ENCODE measurements around the gene NEUROD6. TPM values are rescaled to one million over a fixed set of nuclear protein-coding genes. Genes with fewer than 3 reads are reported as not detected.

The NEUROD6 gene
- total RNA-seq, 6 experiments from 2014 or later = not detected

GRCh38 chr7:31318313-31318712 lies 22.2 kb downstream of the NEUROD6 start:
- H3K9me3 ChIP-seq = no peaks in the 10 kb centered on the region
- TF ChIP-seq CTCF (IDR thresholded peaks at IDR 0.05) (no peak), POLR2A (IDR thresholded peaks at IDR 0.05) (peak; percentile 39)
- peaks cover 0 to 23% (median 0%) of the 10 kb centered on the region in 4 donors for H3K4me1 ChIP-seq
- H3K27ac ChIP-seq = peak overlapping the region in 2 of 3 donors; percentile 17 to 75
- peak in 2 of 3 donors; percentile 25 to 83 for DNase-seq
- H3K27me3 ChIP-seq = no peaks in the 10 kb centered on the region
- no peaks in the 10 kb centered on the region for H3K36me3 ChIP-seq
- ATAC-seq = peak; percentile 50 to 91 (median 90)
- WGBS (ENCODE audit: insufficient coverage, low coverage, low lambda C conversion rate, missing lambda C conversion rate) = 32% methylated on average over 5 of the region's 5 CpGs
- H3K4me3 ChIP-seq = no peak overlapping the region
- intact Hi-C loops (cut with DNase I) = no loop called here

GRCh38 chr7:31316876-31317275 lies 23.6 kb downstream of the NEUROD6 start:
- Histone ChIP-seq H3K27ac (peak overlapping the region in 1 of 3 donors; percentile 11), H3K9me3 (no peaks in the 10 kb centered on the region), H3K4me3 (no peak overlapping the region), H3K27me3 (no peaks in the 10 kb centered on the region), H3K4me1 (peaks cover 0 to 23% (median 0%) of the 10 kb centered on the region in 4 donors), H3K36me3 (no peaks in the 10 kb centered on the region)
- TF ChIP-seq POLR2A (IDR thresholded peaks at IDR 0.05) (no peak), CTCF (IDR thresholded peaks at IDR 0.05) (no peak)
- ATAC-seq = no peak
- intact Hi-C loops (cut with DNase I) = no loop called here
- DNase-seq = no peak
- 60% methylated on average over 2 of the region's 2 CpGs for WGBS (ENCODE audit: insufficient coverage, low coverage, low lambda C conversion rate, missing lambda C conversion rate)

GRCh38 chr7:31315758-31316157 lies 24.8 kb downstream of the NEUROD6 start:
- intact Hi-C loops (cut with DNase I) = no loop called here
- 21% methylated on average over 1 of the region's 1 CpG for WGBS (ENCODE audit: insufficient coverage, low coverage, low lambda C conversion rate, missing lambda C conversion rate)
- Histone ChIP-seq H3K4me1 (peaks cover 0 to 23% (median 0%) of the 10 kb centered on the region in 4 donors), H3K36me3 (no peaks in the 10 kb centered on the region), H3K9me3 (no peaks in the 10 kb centered on the region), H3K27me3 (no peaks in the 10 kb centered on the region), H3K4me3 (no peak overlapping the region), H3K27ac (peak overlapping the region in 1 of 3 donors; percentile 41)
- DNase-seq = no peak
- TF ChIP-seq CTCF (IDR thresholded peaks at IDR 0.05) = no peak
- no peak for TF ChIP-seq POLR2A (IDR thresholded peaks at IDR 0.05)
- ATAC-seq = no peak

GRCh38 chr7:31314781-31315180 lies 25.7 kb downstream of the NEUROD6 start:
- DNase-seq (peak in 1 of 3 donors; percentile 70), ATAC-seq (peak in 3 of 4 donors; percentile 56 to 62 (median 58))
- Histone ChIP-seq H3K4me1 (peaks cover 0 to 23% (median 0%) of the 10 kb centered on the region in 4 donors), H3K36me3 (no peaks in the 10 kb centered on the region), H3K27ac (peak overlapping the region in 1 of 3 donors; percentile 41), H3K4me3 (no peak overlapping the region), H3K9me3 (no peaks in the 10 kb centered on the region), H3K27me3 (no peaks in the 10 kb centered on the region)
- 36% methylated on average over 4 of the region's 4 CpGs for WGBS (ENCODE audit: insufficient coverage, low coverage, low lambda C conversion rate, missing lambda C conversion rate)
- intact Hi-C loops (cut with DNase I) = no loop called here
- no peak for TF ChIP-seq POLR2A (IDR thresholded peaks at IDR 0.05)
- no peak for TF ChIP-seq CTCF (IDR thresholded peaks at IDR 0.05)

- H3K27ac ChIP-seq = no peak overlapping the region
Observed at GRCh38 chr7:31312889-31313288, 27.6 kb downstream of the NEUROD6 start.

More at GRCh38 chr7:31312889-31313288, 27.6 kb downstream of the NEUROD6 start:
- DNase-seq (no peak), ATAC-seq (no peak)
- TF ChIP-seq POLR2A (IDR thresholded peaks at IDR 0.05) (no peak), CTCF (IDR thresholded peaks at IDR 0.05) (no peak)
- Histone ChIP-seq H3K4me3 (no peak overlapping the region), H3K9me3 (no peaks in the 10 kb centered on the region), H3K4me1 (peaks cover 0 to 15% (median 0%) of the 10 kb centered on the region in 4 donors), H3K36me3 (no peaks in the 10 kb centered on the region), H3K27me3 (no peaks in the 10 kb centered on the region)
- intact Hi-C loops (cut with DNase I) = no loop called here
- WGBS (ENCODE audit: insufficient coverage, low coverage, low lambda C conversion rate, missing lambda C conversion rate) = 76% methylated on average over 7 of the region's 7 CpGs
